Dermis blood vessel endothelial cell (primary cell): ENCODE results near the gene CAMK1D. TPM values are rescaled to one million over a fixed set of nuclear protein-coding genes. Genes with fewer than 3 reads are reported as not detected.
"Not testable (repeated sequence)": the region's sequence is repeated elsewhere in the genome, so short reads cannot be mapped to it uniquely, and the experiment has no call there.

ENCODE experiments used
- DNase-seq: peaks from one replicate; pipeline ENCODE4 v3.0.0; 2010
- total RNA-seq: library from RNA; depleted of rRNA; stranded (reverse); fragments of >200 nt; gene quantifications from 2 replicates; pipeline ENCODE4 v1.2.3, GENCODE V29; 2014

CAMK1D gene
- total RNA-seq, 1 donor from 2014 or later = 0.85 TPM

DNA sequence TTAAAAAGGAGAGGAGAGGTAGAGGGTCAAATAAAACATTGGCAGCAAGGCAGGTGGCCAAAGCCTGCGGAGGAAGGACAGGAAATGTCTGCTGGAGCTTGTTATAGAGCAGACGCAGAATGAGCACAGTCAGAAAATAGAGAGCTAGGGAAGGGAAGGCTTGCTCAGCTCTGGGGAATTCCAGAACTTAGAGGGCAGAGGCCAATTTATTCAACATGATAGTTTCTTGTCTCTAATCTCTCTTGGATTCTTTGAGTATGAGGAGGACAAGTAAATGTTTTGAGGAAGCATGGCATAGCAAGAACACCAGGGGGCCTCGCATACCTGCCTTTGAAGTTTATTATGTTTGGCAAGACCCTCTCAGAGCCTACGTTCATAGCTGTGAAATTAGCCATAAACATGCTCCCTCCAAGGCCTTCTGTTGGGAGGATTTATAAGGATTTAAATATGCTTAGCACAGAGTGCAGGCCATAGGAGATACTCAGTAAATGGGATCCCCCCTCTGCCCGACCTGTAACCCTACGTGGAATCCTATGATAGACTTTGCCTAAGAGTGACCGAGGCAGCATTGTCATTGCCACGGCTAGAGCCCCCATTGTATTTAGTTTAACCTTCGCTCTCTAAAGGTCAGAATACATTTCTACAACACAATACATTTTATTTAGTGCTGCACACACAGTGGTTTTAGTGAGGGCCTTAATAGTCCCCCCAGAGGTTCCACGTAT, 358.3 kb downstream of the CAMK1D start:
- peak; percentile 97 for DNase-seq

GRCh38 chr10:12709000-12709401, 359.7 kb downstream of the CAMK1D start:
- peak; percentile 50 for DNase-seq

DNA sequence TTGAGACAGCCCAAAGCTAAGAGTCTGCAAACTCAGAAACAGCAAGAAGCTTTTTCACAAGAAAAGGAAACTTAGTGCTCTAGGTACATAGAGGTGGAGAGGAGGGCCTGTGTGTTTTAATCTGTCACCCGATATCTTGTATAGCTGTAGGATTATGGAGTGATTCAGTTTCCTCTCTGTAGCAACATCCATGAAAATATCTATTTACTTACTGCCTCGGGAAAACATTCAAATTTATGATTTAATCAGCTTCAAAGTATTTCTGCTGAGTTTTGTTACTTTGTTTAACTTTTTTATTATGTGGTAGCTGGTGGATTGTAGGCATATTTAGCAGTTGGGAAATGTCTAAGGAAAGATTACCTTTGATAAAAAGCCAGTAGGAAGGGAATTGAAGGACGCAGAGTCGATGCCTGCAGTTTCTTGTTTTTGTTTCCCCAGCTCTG, 360.2 kb downstream of the CAMK1D start:
- no peak for DNase-seq

GRCh38 chr10:12710157-12710556, 360.8 kb downstream of the CAMK1D start:
- DNase-seq = no peak

GRCh38 chr10:12710594-12711349, 361.4 kb downstream of the CAMK1D start:
- peak; percentile 88 for DNase-seq

- DNase-seq = no peak
These were observed 362.0 kb downstream of the CAMK1D start for GRCh38 chr10:12711350-12711708.

DNA sequence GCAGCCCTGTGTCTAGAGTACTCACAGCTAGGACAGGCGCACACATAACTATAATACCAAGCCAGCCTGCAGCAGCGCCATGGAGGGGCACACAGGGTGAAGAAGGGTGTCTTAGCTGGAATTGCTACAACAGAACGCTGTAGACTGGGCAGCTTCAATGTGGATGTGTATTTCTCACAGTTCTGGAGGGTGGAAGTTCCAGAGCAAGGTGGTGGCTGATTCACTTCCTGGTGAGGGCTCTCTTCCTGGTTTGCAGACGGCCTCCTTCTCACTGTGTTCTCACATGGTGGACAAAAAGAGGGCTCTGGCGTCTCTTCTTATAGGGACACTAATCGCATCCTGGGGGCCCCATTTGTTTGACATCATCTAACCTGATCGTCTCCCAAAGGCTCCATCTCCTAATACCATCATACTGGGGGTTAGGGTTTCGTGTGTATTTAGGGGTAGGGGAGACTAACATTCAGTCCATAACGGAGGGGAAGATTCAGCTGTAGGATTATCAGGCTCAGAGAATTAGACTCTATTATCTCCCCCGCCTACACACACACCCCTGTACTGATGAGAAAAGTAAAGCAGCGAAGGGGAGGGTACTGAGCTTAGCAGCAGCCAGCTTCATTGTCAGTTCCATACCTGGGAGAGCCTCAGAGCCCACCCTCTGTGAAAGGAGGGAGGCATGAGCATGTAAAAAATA, 363.1 kb downstream of the CAMK1D start:
- peak; percentile 63 for DNase-seq

DNA sequence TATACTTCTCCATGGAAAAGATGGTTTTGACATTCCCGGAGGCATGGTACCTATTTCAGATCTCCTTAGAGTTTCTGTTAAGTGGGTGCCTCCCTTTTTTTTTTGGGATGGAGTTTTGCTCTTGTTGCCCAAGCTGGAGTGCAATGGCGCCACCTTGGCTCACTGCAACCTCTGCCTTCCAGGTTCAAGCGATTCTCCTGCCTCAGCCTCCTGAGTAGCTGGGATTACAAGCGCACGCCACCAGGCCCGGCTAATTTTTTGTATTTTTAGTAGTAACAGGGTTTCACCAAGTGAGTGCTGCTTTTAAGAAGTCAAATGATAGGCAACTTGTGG, 363.6 kb downstream of the CAMK1D start:
- not testable (repeated sequence) for DNase-seq

- DNase-seq = no peak
These were observed 366.7 kb downstream of the CAMK1D start for GRCh38 chr10:12716042-12716441.

DNA sequence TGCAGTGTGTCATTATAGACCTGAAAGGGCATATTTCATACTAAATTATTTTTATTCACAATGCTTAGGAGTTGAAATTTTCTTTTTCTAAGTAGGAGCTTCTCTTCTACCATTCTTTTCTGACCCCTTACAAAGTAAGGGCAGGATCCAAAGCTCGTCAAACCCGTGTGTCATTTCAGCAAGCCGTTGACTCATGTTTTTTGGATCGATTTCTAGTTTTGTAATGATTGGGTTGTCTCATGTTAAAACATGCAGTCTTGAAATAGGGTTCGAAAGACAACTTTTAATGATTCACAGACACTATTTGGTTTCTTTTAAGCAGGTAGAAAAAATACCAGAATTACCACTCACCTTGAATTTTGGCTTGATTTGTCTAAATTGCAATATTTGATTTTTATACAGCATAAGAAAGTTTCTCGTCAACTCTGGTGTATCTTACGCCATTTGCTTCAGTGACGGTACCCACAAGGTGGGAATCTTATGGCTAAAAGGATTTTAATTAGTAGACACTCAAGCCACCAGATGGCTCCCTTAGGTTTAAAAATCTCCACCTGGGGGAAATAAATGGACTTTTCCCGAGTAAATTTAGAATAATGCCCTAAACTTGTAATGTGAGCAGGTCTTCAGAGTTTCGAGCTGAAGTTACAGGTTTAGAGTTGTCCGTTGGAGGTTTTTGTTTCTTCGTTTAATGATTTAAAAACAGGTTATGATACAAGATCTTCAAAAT, 368.8 kb downstream of the CAMK1D start:
- DNase-seq = peak; percentile 24

DNA sequence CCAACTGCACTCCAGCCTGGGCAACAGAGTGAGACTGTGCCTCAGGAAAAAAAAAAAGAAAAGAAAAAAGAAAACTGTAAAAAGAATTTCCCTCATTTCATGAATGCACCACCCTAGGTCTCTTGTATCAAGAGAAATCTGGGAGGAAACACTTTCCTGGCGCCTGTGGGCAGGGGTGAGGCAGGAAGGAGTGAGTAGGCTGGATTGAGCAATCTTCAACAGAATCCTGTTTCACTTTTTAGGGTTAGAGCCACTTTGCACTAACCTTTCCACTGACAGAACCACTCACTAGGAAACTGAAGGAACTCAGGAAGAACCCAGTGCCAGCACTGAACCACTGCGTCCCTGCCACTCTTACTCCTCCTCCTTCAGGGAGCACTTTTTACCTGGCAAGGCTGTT, 370.0 kb downstream of the CAMK1D start:
- peak; percentile 40 for DNase-seq

DNA sequence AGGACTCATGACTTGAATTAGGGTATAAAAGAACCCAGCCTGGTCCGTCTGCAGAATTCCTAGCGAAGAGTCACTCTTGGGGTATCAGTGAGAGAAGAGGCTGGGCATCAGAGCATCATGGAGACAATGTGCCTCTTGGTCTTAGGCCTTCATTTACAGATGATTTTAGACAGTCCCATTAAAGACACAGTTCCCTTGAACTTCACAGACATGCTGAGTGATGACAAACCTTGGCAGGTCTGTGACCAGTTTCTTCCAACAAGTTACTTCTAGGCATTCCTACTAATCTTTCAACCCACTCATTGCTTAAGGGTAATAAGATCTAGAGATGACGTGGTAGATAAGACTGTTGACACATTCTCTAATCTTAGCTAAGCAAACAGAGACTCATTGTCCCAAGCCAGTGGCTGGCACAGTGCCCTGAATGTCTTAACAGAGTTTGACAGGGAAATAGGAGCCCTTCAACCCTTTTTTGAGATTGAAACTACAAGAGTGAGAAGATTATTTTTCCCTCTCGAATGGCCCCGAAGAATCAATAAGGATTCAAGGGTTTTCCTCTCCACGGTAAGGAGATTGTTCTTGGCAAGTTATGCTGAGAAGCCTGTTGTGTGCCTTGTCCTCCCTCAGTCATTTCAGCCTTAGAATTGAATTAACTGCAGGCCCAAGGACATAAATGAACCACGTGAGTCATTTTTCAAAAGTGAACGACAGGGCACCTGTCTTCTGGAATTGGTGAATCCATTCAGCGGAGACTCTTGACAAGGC, 371.1 kb downstream of the CAMK1D start:
- DNase-seq = peak; percentile 93

DNA sequence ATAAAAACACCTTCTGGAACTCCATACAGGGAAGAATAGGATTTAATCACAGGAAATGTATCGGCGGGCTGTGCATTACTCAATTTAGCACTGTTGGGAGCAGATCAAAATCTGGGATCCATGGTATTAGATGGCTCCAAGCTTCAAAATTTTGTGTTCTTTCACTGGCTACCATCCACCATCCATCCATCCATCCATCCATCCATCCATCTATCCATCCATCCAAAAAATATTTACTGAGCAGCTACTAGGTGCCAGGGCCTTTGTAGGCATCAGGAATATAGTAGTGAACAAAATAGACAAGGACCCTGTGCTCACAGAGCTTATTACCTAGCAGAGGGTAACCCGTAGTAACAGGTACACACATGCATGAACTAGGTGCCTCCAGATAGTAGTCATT, 372.0 kb downstream of the CAMK1D start:
- no peak for DNase-seq

DNA sequence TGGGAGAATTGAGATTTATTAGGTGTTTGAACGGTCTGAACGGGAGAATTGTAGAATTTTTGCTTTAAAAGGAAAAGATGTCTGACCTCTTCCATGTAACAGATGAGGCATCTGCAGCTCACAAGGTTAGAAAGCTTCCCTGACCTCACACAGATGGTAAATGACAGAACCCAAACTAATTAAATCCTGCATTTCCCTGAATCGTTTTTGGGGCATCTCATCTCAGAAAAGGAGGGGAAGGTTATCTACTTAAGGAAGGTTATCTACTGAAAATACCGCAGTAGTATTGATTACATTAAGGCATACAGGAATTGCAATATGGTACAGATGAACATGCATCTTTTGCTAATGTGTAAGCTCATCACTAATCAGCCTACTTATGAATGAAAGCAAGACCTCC, 373.9 kb downstream of the CAMK1D start:
- DNase-seq = no peak

GRCh38 chr10:12724807-12725579, 375.6 kb downstream of the CAMK1D start:
- DNase-seq = no peak

GRCh38 chr10:12725580-12725888, 376.2 kb downstream of the CAMK1D start:
- not testable (repeated sequence) for DNase-seq

DNA sequence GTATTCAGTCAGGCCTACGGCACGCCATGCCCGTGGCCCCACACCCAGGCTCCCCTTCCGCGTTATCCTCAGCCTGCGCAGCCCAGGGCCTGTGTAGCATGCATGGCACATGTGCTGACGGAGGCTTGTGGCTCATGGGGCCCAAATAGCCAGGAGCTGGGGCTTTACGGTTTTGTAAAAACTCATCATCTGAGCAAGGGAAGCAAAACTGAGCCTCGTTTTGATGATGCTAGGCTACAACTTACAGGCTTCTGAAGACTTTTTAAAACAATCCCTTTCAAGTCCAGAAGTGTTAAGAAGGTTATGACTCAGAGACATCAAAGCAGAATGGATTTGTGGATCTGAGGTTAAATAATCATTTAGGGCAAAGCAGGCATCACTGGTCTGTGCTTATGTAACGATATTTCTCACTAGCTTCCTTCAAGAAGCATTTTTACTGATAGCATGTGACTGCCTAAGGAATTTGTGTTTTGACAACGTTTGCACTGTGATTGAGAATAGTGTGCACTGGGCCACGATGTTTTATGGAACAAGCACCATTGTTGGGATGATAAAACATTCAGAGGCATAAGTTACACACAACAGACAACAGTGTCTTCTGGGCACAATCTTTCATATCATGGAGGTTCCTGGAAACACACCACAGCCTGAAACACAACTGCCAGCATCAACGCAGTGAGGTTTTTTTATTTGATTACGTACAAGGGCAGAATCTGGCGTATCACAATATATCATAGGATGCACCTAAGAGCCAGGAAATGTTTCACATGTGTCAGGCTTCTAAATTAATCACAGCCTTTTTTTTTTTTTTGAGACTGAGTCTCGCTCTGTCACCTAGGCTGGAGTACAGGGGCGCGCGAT, 377.9 kb downstream of the CAMK1D start:
- no peak for DNase-seq

DNA sequence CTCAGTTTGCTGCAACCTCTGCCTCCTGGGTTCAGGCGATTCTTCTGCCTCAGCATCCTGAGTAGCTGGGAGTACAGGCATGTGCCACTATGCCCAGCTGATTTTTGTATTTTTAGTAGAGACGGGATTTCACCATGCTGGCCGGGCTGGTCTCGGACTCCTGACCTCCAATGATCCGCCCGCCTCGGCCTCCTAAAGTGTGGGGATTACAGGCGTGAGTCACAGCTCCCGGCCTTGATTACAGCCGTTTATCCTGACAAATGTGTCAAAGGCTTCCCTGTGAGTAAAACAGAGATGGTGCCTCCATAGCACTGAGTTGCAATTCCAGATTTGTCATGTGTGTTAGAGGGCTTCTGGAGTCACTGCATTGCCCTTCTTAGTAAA, 378.5 kb downstream of the CAMK1D start:
- DNase-seq = no peak

DNA sequence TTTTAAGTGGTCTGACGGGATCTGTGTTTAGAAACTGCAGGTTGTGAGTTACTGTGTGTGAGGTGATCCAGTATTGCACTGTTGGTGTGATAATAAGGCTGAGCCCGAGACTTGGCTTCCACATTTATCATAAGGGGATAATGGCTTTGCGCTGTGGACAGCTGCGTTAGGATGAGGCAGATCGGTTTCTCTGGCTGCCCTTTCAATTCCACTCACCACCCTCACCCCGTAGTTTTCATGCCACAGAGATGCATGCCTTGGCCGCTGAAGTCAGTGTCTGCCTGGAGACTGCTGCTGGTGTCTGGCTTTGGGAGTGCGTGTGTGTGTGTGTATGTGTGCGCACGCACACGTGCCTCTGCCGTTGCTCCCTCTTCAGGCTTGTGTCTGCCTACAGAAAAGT, 379.1 kb downstream of the CAMK1D start:
- DNase-seq = no peak

DNA sequence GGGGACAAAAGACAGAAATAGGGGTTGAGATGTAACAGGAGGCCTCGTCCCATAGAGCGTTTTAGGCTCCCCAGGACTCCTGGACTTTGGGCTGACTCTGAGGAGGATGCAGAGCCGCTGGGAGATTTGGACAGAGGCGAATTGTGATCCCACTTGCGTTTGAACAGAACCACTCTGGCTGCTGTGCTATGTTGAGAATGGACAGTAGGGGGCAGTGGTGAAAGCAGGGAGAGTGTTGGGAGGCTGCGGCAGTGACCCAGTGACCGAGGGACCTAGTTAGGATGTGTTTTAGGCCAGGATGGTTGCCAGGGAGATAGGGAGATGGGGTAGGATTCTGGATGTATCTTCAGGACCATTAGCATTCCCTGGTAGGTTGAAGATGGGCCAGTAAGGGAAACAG, 380.5 kb downstream of the CAMK1D start:
- peak; percentile 53 for DNase-seq
